SK-N-SH treated with all-trans-retinoic acid at 6 μM for 48 hours (cell line): Measurements from ENCODE around the gene RAB5B.

Experiments used
- ATAC-seq: fragments of 200-7000 bp; cut with Tn5 transposase; 3 replicates; pipeline ENCODE4 v1.9.1; 2020; ENCODE audit warnings: mild to moderate bottlenecking, moderate library complexity
- ARNTL ChIP-seq: fragments of 450-650 bp; formaldehyde crosslinking; IDR thresholded peaks from 2 replicates; pipeline ENCODE4 v1.5.0; 2020; ENCODE audit warnings: low read depth, mild to moderate bottlenecking, moderate library complexity, borderline replicate concordance
- BACH2 ChIP-seq: fragments of 250-450 bp; sonication (Bioruptor Pico); IDR thresholded peaks from 2 replicates; pipeline ENCODE4 v1.9.0; 2021; ENCODE audit warnings: mild to moderate bottlenecking, borderline replicate concordance
- CSDC2 ChIP-seq: fragments of 250-450 bp; sonication (Bioruptor Pico); IDR thresholded peaks from 2 replicates; pipeline ENCODE4 v1.5.0; 2020; ENCODE audit warnings: mild to moderate bottlenecking, moderate library complexity
- ESRRG ChIP-seq: fragments of 250-450 bp; sonication (Bioruptor Pico); IDR thresholded peaks from 2 replicates; pipeline ENCODE4 v1.6.1; 2021; ENCODE audit warnings: mild to moderate bottlenecking
- GLIS3 ChIP-seq: fragments of 250-450 bp; sonication (Bioruptor Pico); IDR thresholded peaks from 2 replicates; pipeline ENCODE4 v1.5.0; 2020; ENCODE audit warnings: mild to moderate bottlenecking, moderate library complexity
- ISL1 ChIP-seq: fragments of 250-450 bp; sonication (Bioruptor Pico); IDR thresholded peaks from 2 replicates; pipeline ENCODE4 v2.1.2; 2022; ENCODE audit warnings: mild to moderate bottlenecking, moderate library complexity
- OSR1 ChIP-seq: fragments of 250-450 bp; sonication (Bioruptor Pico); IDR thresholded peaks from 2 replicates; pipeline ENCODE4 v1.8.0; 2022; ENCODE audit warnings: moderate library complexity, mild to moderate bottlenecking, inconsistent platforms
- PPARA ChIP-seq: fragments of 250-450 bp; sonication (Bioruptor Pico); IDR thresholded peaks from 2 replicates; pipeline ENCODE4 v1.5.0; 2020; ENCODE audit warnings: mild to moderate bottlenecking, borderline replicate concordance
- SNAI2 ChIP-seq: fragments of 250-450 bp; sonication (Bioruptor Pico); IDR thresholded peaks from 2 replicates; pipeline ENCODE4 v1.5.0; 2020; ENCODE audit warnings: mild to moderate bottlenecking, moderate library complexity
- TCF4 ChIP-seq: fragments of 250-450 bp; sonication (Bioruptor Pico); IDR thresholded peaks from 2 replicates; pipeline ENCODE4 v1.8.0; 2021; ENCODE audit warnings: mild to moderate bottlenecking, moderate library complexity, borderline replicate concordance
- TOX ChIP-seq: fragments of 250-450 bp; sonication (Bioruptor Pico); IDR thresholded peaks from 2 replicates; pipeline ENCODE4 v1.8.0; 2021; ENCODE audit warnings: mild to moderate bottlenecking, moderate library complexity, borderline replicate concordance
- ZC3H10 ChIP-seq: fragments of 250-450 bp; sonication (Bioruptor Pico); IDR thresholded peaks from 2 replicates; pipeline ENCODE4 v1.5.1; 2021; ENCODE audit warnings: mild to moderate bottlenecking, moderate library complexity
- ZFP3 ChIP-seq: fragments of 250-450 bp; sonication (Bioruptor Pico); IDR thresholded peaks from 2 replicates; pipeline ENCODE4 v1.5.0; 2020; ENCODE audit warnings: mild to moderate bottlenecking, moderate library complexity
- ZFP30 ChIP-seq: fragments of 450-650 bp; formaldehyde crosslinking; IDR thresholded peaks from 2 replicates; pipeline ENCODE4 v1.5.0; 2022; ENCODE audit warnings: mild to moderate bottlenecking, moderate library complexity
- ZNF565 ChIP-seq: fragments of 450-650 bp; formaldehyde crosslinking; conservative IDR thresholded peaks from 2 replicates; pipeline ENCODE4 v1.5.0; 2020; ENCODE audit warnings: low read depth, mild to moderate bottlenecking, moderate library complexity
- ZNF8 ChIP-seq: fragments of 450-650 bp; formaldehyde crosslinking; IDR thresholded peaks from 2 replicates; pipeline ENCODE4 v1.5.0; 2020; ENCODE audit warnings: mild to moderate bottlenecking, moderate library complexity
- TF ChIP-seq, protein P1 (sequence below): fragments of 250-450 bp; sonication (Bioruptor Pico); IDR thresholded peaks from 2 replicates; pipeline ENCODE4 v1.5.1; 2020; ENCODE audit warnings: low read depth, mild to moderate bottlenecking, moderate library complexity
- TF ChIP-seq, protein P2 (sequence below): fragments of 250-450 bp; sonication (Bioruptor Pico); IDR thresholded peaks from 2 replicates; pipeline ENCODE4 v1.8.0; 2021; ENCODE audit warnings: low read depth, mild to moderate bottlenecking, moderate library complexity, borderline replicate concordance
- TF ChIP-seq, protein P3 (sequence below): fragments of 250-450 bp; sonication (Bioruptor Pico); IDR thresholded peaks from 2 replicates; pipeline ENCODE4 v1.5.1; 2021; ENCODE audit warnings: mild to moderate bottlenecking, moderate library complexity
- TF ChIP-seq, protein P4 (sequence below): fragments of 250-450 bp; sonication (Bioruptor Pico); IDR thresholded peaks from 2 replicates; pipeline ENCODE4 v1.8.0; 2020; ENCODE audit warnings: mild to moderate bottlenecking, moderate library complexity, borderline replicate concordance
- TF ChIP-seq, protein P5 (sequence below): fragments of 250-450 bp; sonication (Bioruptor Pico); IDR thresholded peaks from 2 replicates; pipeline ENCODE4 v1.5.0; 2020; ENCODE audit warnings: mild to moderate bottlenecking, moderate library complexity

Gene RAB5B

DNA sequence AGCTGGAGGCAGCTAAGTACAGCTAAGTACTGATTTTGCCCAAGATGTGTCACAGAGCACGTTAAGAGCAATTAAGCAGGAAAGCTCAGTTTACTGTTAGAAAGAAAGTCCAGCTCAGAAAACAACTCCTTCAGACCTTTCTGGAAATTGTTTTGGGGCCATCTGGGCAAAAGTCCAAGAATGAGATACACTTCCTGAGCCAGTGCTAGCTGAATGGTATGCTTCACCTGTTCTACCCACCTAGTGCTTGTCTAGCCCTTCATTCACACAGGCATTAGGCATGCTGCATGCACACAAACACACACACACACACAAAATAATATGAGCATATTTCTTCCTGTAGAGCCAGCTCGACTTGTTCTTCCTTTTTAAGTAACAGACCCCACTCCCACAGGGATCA lies 40.3 kb downstream of the RAB5B start:
- ATAC-seq, result no peak
- no peak for TF ChIP-seq BACH2
- no peak for TF ChIP-seq ZNF8
- no peak for TF ChIP-seq ZC3H10 (CRISPR knock-in tag)
- no peak for TF ChIP-seq CSDC2
- TF ChIP-seq PPARA (CRISPR knock-in tag), result no peak
- TF ChIP-seq ARNTL, result no peak
- TF ChIP-seq, protein P1, sequence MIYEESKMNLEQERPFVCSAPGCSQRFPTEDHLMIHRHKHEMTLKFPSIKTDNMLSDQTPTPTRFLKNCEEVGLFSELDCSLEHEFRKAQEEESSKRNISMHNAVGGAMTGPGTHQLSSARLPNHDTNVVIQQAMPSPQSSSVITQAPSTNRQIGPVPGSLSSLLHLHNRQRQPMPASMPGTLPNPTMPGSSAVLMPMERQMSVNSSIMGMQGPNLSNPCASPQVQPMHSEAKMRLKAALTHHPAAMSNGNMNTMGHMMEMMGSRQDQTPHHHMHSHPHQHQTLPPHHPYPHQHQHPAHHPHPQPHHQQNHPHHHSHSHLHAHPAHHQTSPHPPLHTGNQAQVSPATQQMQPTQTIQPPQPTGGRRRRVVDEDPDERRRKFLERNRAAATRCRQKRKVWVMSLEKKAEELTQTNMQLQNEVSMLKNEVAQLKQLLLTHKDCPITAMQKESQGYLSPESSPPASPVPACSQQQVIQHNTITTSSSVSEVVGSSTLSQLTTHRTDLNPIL, result no peak
- TF ChIP-seq ISL1 (CRISPR knock-in tag), result no peak
- TF ChIP-seq, protein P2, sequence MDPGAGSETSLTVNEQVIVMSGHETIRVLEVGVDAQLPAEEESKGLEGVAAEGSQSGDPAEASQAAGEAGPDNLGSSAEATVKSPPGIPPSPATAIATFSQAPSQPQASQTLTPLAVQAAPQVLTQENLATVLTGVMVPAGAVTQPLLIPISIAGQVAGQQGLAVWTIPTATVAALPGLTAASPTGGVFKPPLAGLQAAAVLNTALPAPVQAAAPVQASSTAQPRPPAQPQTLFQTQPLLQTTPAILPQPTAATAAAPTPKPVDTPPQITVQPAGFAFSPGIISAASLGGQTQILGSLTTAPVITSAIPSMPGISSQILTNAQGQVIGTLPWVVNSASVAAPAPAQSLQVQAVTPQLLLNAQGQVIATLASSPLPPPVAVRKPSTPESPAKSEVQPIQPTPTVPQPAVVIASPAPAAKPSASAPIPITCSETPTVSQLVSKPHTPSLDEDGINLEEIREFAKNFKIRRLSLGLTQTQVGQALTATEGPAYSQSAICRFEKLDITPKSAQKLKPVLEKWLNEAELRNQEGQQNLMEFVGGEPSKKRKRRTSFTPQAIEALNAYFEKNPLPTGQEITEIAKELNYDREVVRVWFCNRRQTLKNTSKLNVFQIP (CRISPR knock-in tag), result no peak
- TF ChIP-seq, protein P3, sequence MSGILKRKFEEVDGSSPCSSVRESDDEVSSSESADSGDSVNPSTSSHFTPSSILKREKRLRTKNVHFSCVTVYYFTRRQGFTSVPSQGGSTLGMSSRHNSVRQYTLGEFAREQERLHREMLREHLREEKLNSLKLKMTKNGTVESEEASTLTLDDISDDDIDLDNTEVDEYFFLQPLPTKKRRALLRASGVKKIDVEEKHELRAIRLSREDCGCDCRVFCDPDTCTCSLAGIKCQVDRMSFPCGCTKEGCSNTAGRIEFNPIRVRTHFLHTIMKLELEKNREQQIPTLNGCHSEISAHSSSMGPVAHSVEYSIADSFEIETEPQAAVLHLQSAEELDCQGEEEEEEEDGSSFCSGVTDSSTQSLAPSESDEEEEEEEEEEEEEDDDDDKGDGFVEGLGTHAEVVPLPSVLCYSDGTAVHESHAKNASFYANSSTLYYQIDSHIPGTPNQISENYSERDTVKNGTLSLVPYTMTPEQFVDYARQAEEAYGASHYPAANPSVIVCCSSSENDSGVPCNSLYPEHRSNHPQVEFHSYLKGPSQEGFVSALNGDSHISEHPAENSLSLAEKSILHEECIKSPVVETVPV (CRISPR knock-in tag), result no peak
- TF ChIP-seq, protein P4, sequence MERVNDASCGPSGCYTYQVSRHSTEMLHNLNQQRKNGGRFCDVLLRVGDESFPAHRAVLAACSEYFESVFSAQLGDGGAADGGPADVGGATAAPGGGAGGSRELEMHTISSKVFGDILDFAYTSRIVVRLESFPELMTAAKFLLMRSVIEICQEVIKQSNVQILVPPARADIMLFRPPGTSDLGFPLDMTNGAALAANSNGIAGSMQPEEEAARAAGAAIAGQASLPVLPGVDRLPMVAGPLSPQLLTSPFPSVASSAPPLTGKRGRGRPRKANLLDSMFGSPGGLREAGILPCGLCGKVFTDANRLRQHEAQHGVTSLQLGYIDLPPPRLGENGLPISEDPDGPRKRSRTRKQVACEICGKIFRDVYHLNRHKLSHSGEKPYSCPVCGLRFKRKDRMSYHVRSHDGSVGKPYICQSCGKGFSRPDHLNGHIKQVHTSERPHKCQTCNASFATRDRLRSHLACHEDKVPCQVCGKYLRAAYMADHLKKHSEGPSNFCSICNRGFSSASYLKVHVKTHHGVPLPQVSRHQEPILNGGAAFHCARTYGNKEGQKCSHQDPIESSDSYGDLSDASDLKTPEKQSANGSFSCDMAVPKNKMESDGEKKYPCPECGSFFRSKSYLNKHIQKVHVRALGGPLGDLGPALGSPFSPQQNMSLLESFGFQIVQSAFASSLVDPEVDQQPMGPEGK (CRISPR knock-in tag), result no peak
- TF ChIP-seq, protein P5, sequence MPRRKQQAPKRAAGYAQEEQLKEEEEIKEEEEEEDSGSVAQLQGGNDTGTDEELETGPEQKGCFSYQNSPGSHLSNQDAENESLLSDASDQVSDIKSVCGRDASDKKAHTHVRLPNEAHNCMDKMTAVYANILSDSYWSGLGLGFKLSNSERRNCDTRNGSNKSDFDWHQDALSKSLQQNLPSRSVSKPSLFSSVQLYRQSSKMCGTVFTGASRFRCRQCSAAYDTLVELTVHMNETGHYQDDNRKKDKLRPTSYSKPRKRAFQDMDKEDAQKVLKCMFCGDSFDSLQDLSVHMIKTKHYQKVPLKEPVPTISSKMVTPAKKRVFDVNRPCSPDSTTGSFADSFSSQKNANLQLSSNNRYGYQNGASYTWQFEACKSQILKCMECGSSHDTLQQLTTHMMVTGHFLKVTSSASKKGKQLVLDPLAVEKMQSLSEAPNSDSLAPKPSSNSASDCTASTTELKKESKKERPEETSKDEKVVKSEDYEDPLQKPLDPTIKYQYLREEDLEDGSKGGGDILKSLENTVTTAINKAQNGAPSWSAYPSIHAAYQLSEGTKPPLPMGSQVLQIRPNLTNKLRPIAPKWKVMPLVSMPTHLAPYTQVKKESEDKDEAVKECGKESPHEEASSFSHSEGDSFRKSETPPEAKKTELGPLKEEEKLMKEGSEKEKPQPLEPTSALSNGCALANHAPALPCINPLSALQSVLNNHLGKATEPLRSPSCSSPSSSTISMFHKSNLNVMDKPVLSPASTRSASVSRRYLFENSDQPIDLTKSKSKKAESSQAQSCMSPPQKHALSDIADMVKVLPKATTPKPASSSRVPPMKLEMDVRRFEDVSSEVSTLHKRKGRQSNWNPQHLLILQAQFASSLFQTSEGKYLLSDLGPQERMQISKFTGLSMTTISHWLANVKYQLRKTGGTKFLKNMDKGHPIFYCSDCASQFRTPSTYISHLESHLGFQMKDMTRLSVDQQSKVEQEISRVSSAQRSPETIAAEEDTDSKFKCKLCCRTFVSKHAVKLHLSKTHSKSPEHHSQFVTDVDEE (CRISPR knock-in tag), result no peak
- no peak for TF ChIP-seq GLIS3
- no peak for TF ChIP-seq SNAI2 (CRISPR knock-in tag)
- no peak for TF ChIP-seq TCF4 (CRISPR knock-in tag)
- no peak for TF ChIP-seq ZFP30 (CRISPR knock-in tag)
- TF ChIP-seq OSR1, result no peak
- TF ChIP-seq ESRRG (CRISPR knock-in tag), result no peak

DNA sequence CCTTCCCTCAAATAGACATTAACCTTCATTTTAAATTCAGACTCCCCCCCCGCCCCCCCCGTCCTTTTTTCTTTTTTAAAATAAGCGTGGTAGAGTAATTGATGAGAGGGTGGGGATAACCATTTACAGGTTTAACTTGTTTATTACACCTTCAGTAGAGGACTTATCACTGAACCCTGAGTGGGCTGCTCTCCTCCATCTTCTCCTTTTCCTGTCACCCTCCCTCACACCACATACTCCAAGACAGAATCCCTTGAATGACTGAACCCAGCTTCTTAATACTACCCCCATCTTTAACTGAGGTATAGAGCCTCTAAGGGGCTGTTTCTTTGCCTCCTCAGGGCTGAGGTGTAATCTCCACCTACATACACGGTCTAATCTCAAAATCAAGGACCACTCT lies 43.3 kb downstream of the RAB5B start:
- ATAC-seq, result no peak
- TF ChIP-seq ESRRG (CRISPR knock-in tag), result no peak
- TF ChIP-seq ISL1 (CRISPR knock-in tag), result no peak
- TF ChIP-seq, protein P1, result no peak
- TF ChIP-seq CSDC2, result no peak
- TF ChIP-seq ARNTL, result no peak
- TF ChIP-seq ZFP30 (CRISPR knock-in tag), result no peak
- no peak for TF ChIP-seq TCF4 (CRISPR knock-in tag)

DNA sequence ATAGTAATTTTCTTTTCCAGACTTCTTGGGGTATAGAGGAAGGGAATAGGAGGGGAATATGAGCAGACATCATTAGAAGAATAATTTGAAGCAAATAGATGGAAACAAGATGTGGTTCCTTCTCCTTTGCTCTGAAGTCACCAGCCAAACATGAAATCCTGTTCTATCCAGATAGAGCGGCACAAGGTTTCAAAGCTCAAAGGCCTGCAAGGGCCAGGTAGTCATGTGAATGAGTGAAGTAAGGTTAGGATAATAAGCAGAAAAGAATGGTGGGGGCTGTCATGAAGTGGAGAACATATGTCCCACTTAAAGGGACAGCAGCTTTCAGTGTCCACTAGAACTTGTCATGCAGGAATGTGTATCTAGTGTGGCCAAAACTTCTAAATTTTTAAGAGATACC lies 44.5 kb downstream of the RAB5B start:
- TF ChIP-seq, protein P2 (CRISPR knock-in tag), result no peak
- TF ChIP-seq ZNF565 (CRISPR knock-in tag) (no peak), SNAI2 (CRISPR knock-in tag) (no peak), OSR1 (no peak), TOX (CRISPR knock-in tag) (no peak), BACH2 (no peak), ZFP3 (CRISPR knock-in tag) (no peak), ARNTL (no peak), TCF4 (CRISPR knock-in tag) (no peak), ZNF8 (no peak), ZC3H10 (CRISPR knock-in tag) (no peak)
- TF ChIP-seq, protein P1, result no peak
- TF ChIP-seq, protein P3 (CRISPR knock-in tag), result no peak
- ATAC-seq, result no peak
